HFF-Myc (cell line): Measurements from ENCODE around the gene PROM2.
A peak's percentile ranks its signal among the peaks of the same experiment; 100 is the strongest.

ENCODE experiments used
- DNase-seq: peaks from one replicate; pipeline ENCODE4 v3.0.0-alpha.2; 2011; ENCODE audit warnings: low read depth; ENCODE audit errors: extremely low read depth
- H3K4me3 ChIP-seq: replicated peaks from 2 replicates; pipeline ENCODE4 v1.5.1; 2011; ENCODE audit warnings: low read depth, mild to moderate bottlenecking, control low read depth, low read length
- TF ChIP-seq, protein P1 (sequence below): IDR thresholded peaks from 2 replicates; pipeline ENCODE4 v1.5.1; 2012; ENCODE audit warnings: mild to moderate bottlenecking, low read depth, low read length, control low read depth; ENCODE audit errors: missing control alignments

Gene PROM2

GRCh38 chr2:95333056-95333455 is 58.8 kb downstream of the PROM2 start:
- no peak overlapping the region for H3K4me3 ChIP-seq
- TF ChIP-seq, protein P1, sequence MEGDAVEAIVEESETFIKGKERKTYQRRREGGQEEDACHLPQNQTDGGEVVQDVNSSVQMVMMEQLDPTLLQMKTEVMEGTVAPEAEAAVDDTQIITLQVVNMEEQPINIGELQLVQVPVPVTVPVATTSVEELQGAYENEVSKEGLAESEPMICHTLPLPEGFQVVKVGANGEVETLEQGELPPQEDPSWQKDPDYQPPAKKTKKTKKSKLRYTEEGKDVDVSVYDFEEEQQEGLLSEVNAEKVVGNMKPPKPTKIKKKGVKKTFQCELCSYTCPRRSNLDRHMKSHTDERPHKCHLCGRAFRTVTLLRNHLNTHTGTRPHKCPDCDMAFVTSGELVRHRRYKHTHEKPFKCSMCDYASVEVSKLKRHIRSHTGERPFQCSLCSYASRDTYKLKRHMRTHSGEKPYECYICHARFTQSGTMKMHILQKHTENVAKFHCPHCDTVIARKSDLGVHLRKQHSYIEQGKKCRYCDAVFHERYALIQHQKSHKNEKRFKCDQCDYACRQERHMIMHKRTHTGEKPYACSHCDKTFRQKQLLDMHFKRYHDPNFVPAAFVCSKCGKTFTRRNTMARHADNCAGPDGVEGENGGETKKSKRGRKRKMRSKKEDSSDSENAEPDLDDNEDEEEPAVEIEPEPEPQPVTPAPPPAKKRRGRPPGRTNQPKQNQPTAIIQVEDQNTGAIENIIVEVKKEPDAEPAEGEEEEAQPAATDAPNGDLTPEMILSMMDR, result no peak
- DNase-seq, result no peak

- DNase-seq, result peak; percentile 97
- TF ChIP-seq, protein P1, result no peak
- no peak overlapping the region for H3K4me3 ChIP-seq
These were observed 59.7 kb downstream of the PROM2 start for GRCh38 chr2:95333888-95334338.

DNA sequence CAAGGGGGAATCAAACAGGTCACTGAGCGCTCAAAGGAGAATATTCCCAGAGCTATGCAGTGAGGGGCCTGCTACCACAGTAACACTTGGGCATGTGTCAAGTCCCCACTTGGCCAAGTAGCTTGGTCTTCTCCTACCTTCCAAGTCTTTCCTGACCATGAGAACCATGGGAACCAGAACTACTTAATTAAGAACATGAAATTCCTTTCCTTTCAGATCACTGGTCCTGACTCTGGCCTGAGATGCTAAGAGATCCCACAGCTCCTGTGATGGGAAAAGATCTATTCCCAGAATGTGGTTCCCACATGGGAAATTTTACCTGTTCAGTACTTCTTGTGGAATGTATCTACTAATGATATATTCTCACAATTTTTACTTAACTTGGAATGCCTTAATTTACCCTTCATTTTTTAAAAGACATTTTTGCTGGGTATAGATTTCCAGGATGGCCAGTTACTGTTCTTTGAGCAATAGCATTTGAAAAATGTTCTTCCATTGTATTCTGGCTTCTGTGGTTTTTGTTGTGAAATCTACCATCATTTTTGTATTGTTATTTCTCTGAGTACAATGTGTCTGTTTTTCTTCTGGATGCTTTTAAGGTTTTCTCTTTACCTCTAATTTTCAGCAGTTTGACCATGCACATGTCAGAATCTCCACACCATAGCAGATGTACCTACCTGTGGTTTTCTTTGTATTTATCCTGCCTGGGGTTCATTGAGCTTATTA is 60.8 kb downstream of the PROM2 start:
- no peak for DNase-seq
- TF ChIP-seq, protein P1, result no peak
- no peak overlapping the region for H3K4me3 ChIP-seq

DNA sequence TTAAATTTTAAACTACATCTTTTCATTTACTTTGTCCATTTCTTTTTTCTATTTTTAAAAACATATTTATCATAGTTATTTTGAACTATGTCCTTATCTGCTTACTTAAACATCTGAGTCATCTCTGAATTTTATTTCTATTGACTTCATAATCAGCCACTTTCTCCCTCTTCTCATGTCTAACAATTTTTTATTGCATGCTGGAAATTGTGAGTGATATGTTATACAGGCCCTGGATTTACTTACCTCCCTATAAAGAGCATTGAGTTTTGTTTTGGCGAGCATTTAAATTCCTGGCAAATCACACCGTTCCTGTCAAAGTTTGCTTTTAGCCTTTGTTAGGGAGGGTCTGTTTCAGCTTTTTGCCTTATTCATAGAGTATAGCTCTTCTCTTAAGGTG is 62.2 kb downstream of the PROM2 start:
- TF ChIP-seq, protein P1, result no peak
- no peak for DNase-seq
- H3K4me3 ChIP-seq, result no peak overlapping the region

DNA sequence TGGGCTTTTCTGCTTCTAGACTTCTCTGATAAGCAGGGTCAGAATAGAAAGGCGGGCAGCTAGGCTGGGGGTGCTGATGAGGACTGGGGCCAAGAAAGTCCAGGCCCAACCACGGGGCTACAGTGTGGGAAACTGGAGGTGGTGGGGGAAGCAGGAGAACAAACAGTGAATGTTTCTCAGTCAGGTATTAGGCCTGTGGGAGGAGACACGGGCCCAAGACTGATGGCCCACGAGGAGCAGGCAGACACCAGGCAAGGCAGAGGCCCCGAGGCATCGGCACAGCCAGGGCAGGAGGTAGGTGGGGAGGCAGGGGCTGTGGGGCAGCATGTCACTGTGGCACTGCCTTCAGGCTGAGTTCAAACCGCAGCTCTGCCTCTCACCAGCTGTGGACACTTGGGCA is 63.6 kb downstream of the PROM2 start:
- no peak for DNase-seq
- TF ChIP-seq, protein P1, result no peak
- H3K4me3 ChIP-seq, result no peak overlapping the region
